Osteoblast (primary cell): ENCODE measurements around the gene ARHGAP6. TPM values are rescaled to one million over a fixed set of nuclear protein-coding genes. Genes with fewer than 3 reads are reported as not detected.
"Not testable (repeated sequence)": the region's sequence is repeated elsewhere in the genome, so short reads cannot be mapped to it uniquely, and the experiment has no call there.

ENCODE experiments used
- DNase-seq: peaks from one replicate; pipeline ENCODE4 v3.0.0; 2011; ENCODE audit warnings: low spot score, mixed read lengths; ENCODE audit not compliant: insufficient read length; ENCODE audit errors: missing footprints
- H2AFZ ChIP-seq: 2 replicates; pipeline ENCODE4 v1.6.0; 2011; ENCODE audit warnings: mild to moderate bottlenecking, low read length
- H3K27ac ChIP-seq: 2 replicates; pipeline ENCODE4 v1.5.1; 2011; ENCODE audit warnings: mild to moderate bottlenecking, low read depth, low read length, moderate library complexity
- H3K27me3 ChIP-seq: 2 replicates; pipeline ENCODE4 v1.6.0; 2012; ENCODE audit warnings: mild to moderate bottlenecking, control low read depth, inconsistent platforms, low read length, moderate library complexity; ENCODE audit not compliant: insufficient read depth
- H3K36me3 ChIP-seq: 2 replicates; pipeline ENCODE4 v1.5.1; 2011; ENCODE audit warnings: mild to moderate bottlenecking, low read length, control low read depth, moderate library complexity; ENCODE audit not compliant: insufficient read depth
- H3K4me1 ChIP-seq: 2 replicates; pipeline ENCODE4 v1.5.1; 2011; ENCODE audit warnings: mild to moderate bottlenecking, low read length, control low read depth, moderate library complexity; ENCODE audit not compliant: insufficient read depth
- H3K4me2 ChIP-seq: 2 replicates; pipeline ENCODE4 v1.6.0; 2011; ENCODE audit warnings: mild to moderate bottlenecking, low read length; ENCODE audit not compliant: insufficient read depth
- H3K4me3 ChIP-seq: fragments of 200-600 bp; sonication (generic); 3 replicates; pipeline ENCODE4 v1.5.1; 2012; ENCODE audit warnings: mild to moderate bottlenecking, low read length, inconsistent platforms; ENCODE audit not compliant: insufficient read depth
- H3K79me2 ChIP-seq: 2 replicates; pipeline ENCODE4 v1.6.0; 2012; ENCODE audit warnings: mild to moderate bottlenecking, low read length, control low read depth, inconsistent platforms; ENCODE audit not compliant: insufficient read depth
- H3K9me3 ChIP-seq: 2 replicates; pipeline ENCODE4 v1.5.1; 2011; ENCODE audit warnings: low read depth, low read length, control low read depth
- H4K20me1 ChIP-seq: 2 replicates; pipeline ENCODE4 v1.6.0; 2012; ENCODE audit warnings: mild to moderate bottlenecking, low read length, control low read depth; ENCODE audit not compliant: insufficient read depth
- CTCF ChIP-seq: IDR thresholded peaks from 2 replicates; pipeline ENCODE4 v1.5.1; 2011; ENCODE audit warnings: mild to moderate bottlenecking, low read depth, low read length, moderate library complexity; ENCODE audit errors: extremely low read depth
- total RNA-seq: library from RNA; depleted of rRNA; stranded (reverse); fragments of >200 nt; gene quantifications from 2 replicates; pipeline ENCODE4 v1.2.3, GENCODE V29; 2012

Gene ARHGAP6
- total RNA-seq, 1 donor: 2.2 TPM

GRCh38 chrX:11531226-11531625, 134.5 kb downstream of the ARHGAP6 start:
- no peaks in the 10 kb centered on the region for H3K9me3 ChIP-seq
- H2AFZ ChIP-seq: no peak overlapping the region
- no peaks in the 10 kb centered on the region for H4K20me1 ChIP-seq
- H3K36me3 ChIP-seq: no peaks in the 10 kb centered on the region
- no peaks in the 10 kb centered on the region for H3K79me2 ChIP-seq
- no peak overlapping the region for H3K4me2 ChIP-seq
- no peak overlapping the region for H3K4me3 ChIP-seq
- TF ChIP-seq CTCF: peak; percentile 47
- no peak for DNase-seq
- H3K27ac ChIP-seq: no peak overlapping the region
- no peaks in the 10 kb centered on the region for H3K4me1 ChIP-seq
- H3K27me3 ChIP-seq: no peaks in the 10 kb centered on the region

GRCh38 chrX:11530621-11531020, 135.1 kb downstream of the ARHGAP6 start:
- TF ChIP-seq CTCF: no peak
- no peaks in the 10 kb centered on the region for H3K36me3 ChIP-seq
- H3K4me1 ChIP-seq: no peaks in the 10 kb centered on the region
- no peak overlapping the region for H2AFZ ChIP-seq
- no peak overlapping the region for H3K4me3 ChIP-seq
- no peak overlapping the region for H3K4me2 ChIP-seq
- no peaks in the 10 kb centered on the region for H3K79me2 ChIP-seq
- no peak overlapping the region for H3K27ac ChIP-seq
- DNase-seq: no peak
- no peaks in the 10 kb centered on the region for H3K9me3 ChIP-seq
- no peaks in the 10 kb centered on the region for H3K27me3 ChIP-seq
- no peaks in the 10 kb centered on the region for H4K20me1 ChIP-seq

- H3K4me1 ChIP-seq: no peaks in the 10 kb centered on the region
- H3K4me2 ChIP-seq: no peak overlapping the region
- no peak for DNase-seq
- no peaks in the 10 kb centered on the region for H3K9me3 ChIP-seq
- H4K20me1 ChIP-seq: no peaks in the 10 kb centered on the region
- no peak overlapping the region for H2AFZ ChIP-seq
- TF ChIP-seq CTCF: no peak
- H3K36me3 ChIP-seq: no peaks in the 10 kb centered on the region
- no peaks in the 10 kb centered on the region for H3K79me2 ChIP-seq
- no peaks in the 10 kb centered on the region for H3K27me3 ChIP-seq
- no peak overlapping the region for H3K4me3 ChIP-seq
- H3K27ac ChIP-seq: no peak overlapping the region
These were observed 137.1 kb downstream of the ARHGAP6 start for GRCh38 chrX:11528623-11529022.

GRCh38 chrX:11525685-11526084, 140.0 kb downstream of the ARHGAP6 start:
- Histone ChIP-seq H3K4me1 (no peaks in the 10 kb centered on the region), H3K36me3 (no peaks in the 10 kb centered on the region), H3K9me3 (no peaks in the 10 kb centered on the region), H3K4me2 (no peak overlapping the region), H3K27me3 (no peaks in the 10 kb centered on the region), H3K4me3 (no peak overlapping the region), H2AFZ (no peak overlapping the region), H3K27ac (no peak overlapping the region), H3K79me2 (no peaks in the 10 kb centered on the region), H4K20me1 (no peaks in the 10 kb centered on the region)
- TF ChIP-seq CTCF: no peak
- no peak for DNase-seq

- not testable (repeated sequence) for H3K36me3 ChIP-seq, H4K20me1 ChIP-seq, H3K4me1 ChIP-seq, H3K9me3 ChIP-seq, H2AFZ ChIP-seq, DNase-seq, H3K4me3 ChIP-seq, H3K27me3 ChIP-seq, H3K27ac ChIP-seq, H3K4me2 ChIP-seq, H3K79me2 ChIP-seq
These were observed 146.5 kb downstream of the ARHGAP6 start for GRCh38 chrX:11519234-11519633.
